Stimulated activated naive CD4-positive, alpha-beta T cell treated with Interleukin-2 at 50 U/mL for 16 hours (primary cell): ENCODE measurements around the gene NR0B2.

Experiments
- DNase-seq: peaks from one replicate; lab custom pipeline; 2025; lab: John Stamatoyannopoulos, UW

Gene NR0B2

GRCh38 chr1:26936823-26937222 lies 23.0 kb upstream of the NR0B2 start:
- no peak for DNase-seq

- no peak for DNase-seq
Measured at GRCh38 chr1:26932531-26932930, 18.8 kb upstream of the NR0B2 start.

DNA sequence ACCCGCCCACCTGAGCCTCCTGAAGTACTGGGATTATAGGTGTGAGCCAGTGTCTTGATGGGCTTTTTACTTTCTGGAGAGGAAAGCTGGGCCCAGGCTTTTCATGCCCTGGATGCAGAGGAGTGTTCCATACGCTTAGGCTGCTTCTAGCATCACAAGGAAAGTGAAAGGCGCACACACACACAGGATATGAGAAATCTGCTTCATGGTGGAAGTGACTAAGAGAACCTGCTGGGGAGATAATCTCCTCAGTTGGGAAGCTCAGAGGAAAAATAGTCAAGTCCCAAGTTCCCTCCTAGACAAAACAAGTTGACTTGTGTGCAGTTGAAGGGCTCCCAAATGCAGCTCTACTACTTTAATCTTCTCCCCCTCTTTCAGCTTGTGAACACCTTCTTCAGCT lies 9.9 kb upstream of the NR0B2 start:
- DNase-seq: no peak

GRCh38 chr1:26922901-26923300 lies 9.1 kb upstream of the NR0B2 start:
- DNase-seq: no peak

DNA sequence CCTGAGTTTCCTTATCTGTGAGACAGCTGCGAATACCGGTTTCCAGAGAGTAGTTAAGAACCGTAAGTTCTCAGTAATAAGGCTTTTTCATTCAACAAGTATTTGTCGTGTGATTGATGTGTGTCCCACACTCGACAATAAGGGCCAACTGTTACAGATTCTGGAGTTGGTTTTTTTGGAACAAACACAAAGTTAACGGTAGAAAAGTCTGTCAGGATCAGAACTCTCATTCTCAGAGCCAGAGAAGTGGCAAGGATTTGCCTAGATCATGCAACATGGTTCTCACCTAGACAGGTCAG lies 8.6 kb upstream of the NR0B2 start:
- no peak for DNase-seq

GRCh38 chr1:26921540-26922430 lies 8.0 kb upstream of the NR0B2 start, which contains the start of gene NUDC:
Gene NUDC, plus strand, starts transcription at chr1:26921743. Its CDS starts 106 bp downstream, at chr1:26921849.
- peak; percentile 96 for DNase-seq

GRCh38 chr1:26921126-26921539 lies 7.4 kb upstream of the NR0B2 start:
- no peak for DNase-seq

- no peak for DNase-seq
Measured at GRCh38 chr1:26915204-26915842, 1.5 kb upstream of the NR0B2 start.

GRCh38 chr1:26913389-26913753 lies 404 bp downstream of the NR0B2 start:
- DNase-seq: no peak

- no peak for DNase-seq
Measured at GRCh38 chr1:26912147-26912490, 1.7 kb downstream of the NR0B2 start.

- no peak for DNase-seq
Measured at GRCh38 chr1:26911399-26912146, 2.2 kb downstream of the NR0B2 start.

GRCh38 chr1:26910343-26911160 lies 3.2 kb downstream of the NR0B2 start:
- no peak for DNase-seq

GRCh38 chr1:26909951-26910342 lies 3.8 kb downstream of the NR0B2 start:
- DNase-seq: no peak

DNA sequence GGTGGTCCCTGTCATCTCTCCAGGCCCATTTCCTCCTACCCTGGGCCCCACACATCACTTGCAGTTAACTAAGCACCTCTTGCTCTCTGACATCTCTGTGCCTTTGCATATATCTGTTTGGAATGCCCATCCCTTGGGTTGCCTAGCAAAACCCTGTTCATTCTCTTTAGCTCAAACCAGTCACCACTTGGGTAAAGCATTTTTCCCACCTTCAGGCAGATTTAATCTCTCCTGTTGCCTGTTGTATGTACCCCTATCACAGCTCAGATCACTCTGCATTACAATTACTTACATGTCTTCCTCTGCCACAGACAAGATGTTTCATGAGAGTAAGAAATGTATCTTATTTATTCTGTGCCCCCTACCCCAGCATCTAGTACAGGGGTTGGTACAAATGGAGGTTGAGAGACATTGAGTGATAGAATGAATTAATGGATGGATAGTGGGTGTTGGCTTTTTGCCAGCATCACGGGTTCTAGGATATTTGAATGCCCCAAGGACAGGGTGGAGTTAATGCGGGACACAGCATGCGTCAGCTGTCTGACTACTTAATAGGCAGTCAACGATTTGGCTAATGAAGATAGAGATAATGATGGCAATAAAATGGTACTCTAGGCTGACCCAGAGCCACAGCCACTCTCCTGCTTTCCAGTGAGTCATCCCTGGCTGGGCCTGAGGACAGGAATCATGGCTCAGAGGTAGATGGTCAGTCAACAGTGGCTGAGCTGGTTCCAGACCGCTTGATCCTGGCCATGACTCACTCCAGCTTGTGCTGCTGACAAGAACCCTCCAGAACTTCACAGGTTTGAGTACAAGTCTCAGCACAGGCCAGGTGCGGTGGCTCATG lies 6.5 kb downstream of the NR0B2 start:
- no peak for DNase-seq

GRCh38 chr1:26900815-26901511 lies 12.8 kb downstream of the NR0B2 start:
- DNase-seq: no peak

GRCh38 chr1:26900001-26900814 lies 13.6 kb downstream of the NR0B2 start, which contains the start of gene GPATCH3:
Gene GPATCH3, minus strand, starts transcription at chr1:26900467. Its CDS starts 25 bp downstream, at chr1:26900442.
- peak; percentile 83 for DNase-seq

DNA sequence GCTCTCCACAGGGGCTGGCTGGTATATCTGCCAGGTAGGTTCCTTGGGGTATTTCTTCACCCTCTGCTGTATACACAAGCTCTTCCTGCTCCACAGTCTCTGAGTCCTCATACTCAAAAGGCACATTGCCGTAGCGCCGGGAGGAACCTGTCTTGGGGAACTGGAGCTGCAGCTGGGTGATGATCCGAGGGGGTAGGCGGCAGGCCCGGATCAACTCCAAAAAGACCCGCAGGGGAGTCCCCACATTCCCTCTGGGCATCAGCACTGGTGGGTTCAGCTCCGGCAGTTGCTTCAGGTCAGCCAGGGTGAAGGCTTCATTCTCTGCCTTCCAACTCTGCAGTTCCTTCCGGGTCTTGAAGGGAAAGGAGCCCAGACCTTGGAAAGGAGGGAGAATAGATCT lies 16.4 kb downstream of the NR0B2 start:
- no peak for DNase-seq

DNA sequence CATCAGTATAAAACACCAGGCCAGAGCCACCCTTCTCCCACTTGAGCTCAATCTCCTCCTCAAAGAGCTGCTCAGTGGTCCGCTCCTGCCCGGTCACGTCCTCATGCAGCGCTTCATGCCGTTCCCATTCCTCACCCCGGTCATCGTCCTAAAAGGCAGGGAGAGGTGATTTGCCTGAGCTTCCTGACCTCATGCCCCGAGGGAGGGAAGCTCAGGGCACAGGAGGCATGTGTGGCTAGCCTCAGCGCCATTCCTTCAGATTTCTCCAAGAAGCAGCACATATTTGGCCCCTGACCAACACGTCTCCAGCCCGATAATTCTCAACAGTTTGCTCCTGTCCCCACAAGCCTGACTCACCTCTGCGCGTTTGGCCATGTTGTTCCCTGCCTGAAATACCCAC lies 19.5 kb downstream of the NR0B2 start:
- no peak for DNase-seq

DNA sequence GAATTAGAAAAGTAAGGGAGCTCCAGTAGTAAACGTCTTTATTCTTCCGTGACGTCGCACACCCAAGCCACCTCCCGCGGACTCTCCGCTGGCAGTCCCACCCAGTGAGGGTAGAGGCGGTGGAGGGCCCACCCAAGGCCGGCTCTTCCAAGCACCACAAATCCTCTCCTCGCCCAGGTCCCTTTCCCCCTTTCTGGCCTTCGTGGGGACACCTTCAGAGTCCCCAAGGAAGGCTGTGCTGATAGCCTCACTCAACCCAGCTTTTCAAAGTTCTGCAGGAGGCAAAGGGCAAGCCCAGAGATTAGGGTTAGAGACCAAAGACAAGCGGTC lies 23.3 kb downstream of the NR0B2 start:
- DNase-seq: no peak
